ENCODE measurements around the gene RPL41. TPM values are rescaled to one million over a fixed set of nuclear protein-coding genes. Genes with fewer than 3 reads are reported as not detected.

The RPL41 gene
- total RNA-seq, 1 experiment from 2014 or later, result 3,551 TPM

- H4K20me1 ChIP-seq (ENCODE audit: low read length), result peaks cover 34% of the 10 kb centered on the region
- H3K27ac ChIP-seq (ENCODE audit: low read length), result peak overlapping the region; percentile 73
- peak overlapping the region; percentile 65 for H3K9ac ChIP-seq (ENCODE audit: low read length)
- CTCF ChIA-PET, result interaction anchor here (0.7 kb wide), 1 partner anchor 29 kb away, joined by 3 read pairs; the partner anchor contains the start of gene ESYT1
- BruUV-seq (replicated peaks), result no TSS peak
- intact Hi-C loops (cut with micrococcal nuclease), result loop anchor here (1.0 to 5.0 kb wide), 3 partner anchors 31 to 40 kb away; partner anchors contain the start of genes RPL41, SMARCC2 and ZC3H10
- H3F3A ChIP-seq (ENCODE audit: low read length, unreplicated experiment), result peaks cover 4% of the 10 kb centered on the region
- DNase-seq (peak; percentile 74), ATAC-seq (peak; percentile 45)
- H3K27me3 ChIP-seq (ENCODE audit: low read length), result no peaks in the 10 kb centered on the region
- no peaks in the 10 kb centered on the region for H3K9me2 ChIP-seq (replicated peaks; ENCODE audit: low read length)
- peaks cover 32% of the 10 kb centered on the region for H3K36me3 ChIP-seq (ENCODE audit: low read depth, low read length)
- H3K79me2 ChIP-seq (ENCODE audit: low read length), result peaks cover 50% of the 10 kb centered on the region
- H3K4me3 ChIP-seq (ENCODE audit: low read length), result peak overlapping the region; percentile 69
- no peaks in the 10 kb centered on the region for H3K9me3 ChIP-seq (ENCODE audit: low read length)
- H3K4me2 ChIP-seq (ENCODE audit: low read length), result peak overlapping the region; percentile 87
- TF ChIP-seq EZH2phosphoT487 (IDR thresholded peaks at IDR 0.05; ENCODE audit: borderline replicate concordance, low read length) (no peak), EZH2 (IDR thresholded peaks at IDR 0.05; ENCODE audit: low read length, unreplicated experiment) (no peak), CTCF (conservative IDR thresholded peaks at IDR 0.05; ENCODE audit: low read depth, low read length) (peak; percentile 66)
- H3K4me1 ChIP-seq (ENCODE audit: insufficient read depth, low read length), result peaks cover 32% of the 10 kb centered on the region
- H2AFZ ChIP-seq (ENCODE audit: low read length), result peak overlapping the region; percentile 80
- POLR2A ChIA-PET (ENCODE audit: unreplicated experiment), result interaction anchor here (1.8 kb wide), 1 partner anchor 30 kb away, joined by 4 read pairs; the partner anchor contains the start of gene ESYT1
Observed at GRCh38 chr12:56157201-56158028, 41.0 kb downstream of the RPL41 start.

- H3K9me3 ChIP-seq (ENCODE audit: low read length), result no peaks in the 10 kb centered on the region
- ATAC-seq (peak; percentile 76), DNase-seq (peak; percentile 99)
- peak within 1 kb of the TSS; percentile 90 for H3K9ac ChIP-seq (ENCODE audit: low read length)
- no peaks in the 10 kb centered on the region for H3K9me2 ChIP-seq (replicated peaks; ENCODE audit: low read length)
- TF ChIP-seq CTCF (conservative IDR thresholded peaks at IDR 0.05; ENCODE audit: low read depth, low read length) (no peak), EZH2 (IDR thresholded peaks at IDR 0.05; ENCODE audit: low read length, unreplicated experiment) (no peak), EZH2phosphoT487 (IDR thresholded peaks at IDR 0.05; ENCODE audit: borderline replicate concordance, low read length) (no peak)
- no peaks in the 10 kb centered on the region for H3K27me3 ChIP-seq (ENCODE audit: low read length)
- peaks cover 28% of the 10 kb centered on the region for H3K4me1 ChIP-seq (ENCODE audit: insufficient read depth, low read length)
- H3K36me3 ChIP-seq (ENCODE audit: low read depth, low read length), result peaks cover 40% of the 10 kb centered on the region
- CTCF ChIA-PET, result interaction anchor here (0.8 to 0.9 kb wide), 2 partner anchors 30 to 40 kb away, joined by 3 read pairs; partner anchors contain the start of gene ZC3H10
- H3K4me2 ChIP-seq (ENCODE audit: low read length), result peak within 1 kb of the TSS; percentile 97
- intact Hi-C loops (cut with micrococcal nuclease), result loop anchor here (1.0 to 5.0 kb wide), 3 partner anchors 31 to 41 kb away; partner anchors contain the start of genes RPL41, SMARCC2 and ZC3H10
- H3K79me2 ChIP-seq (ENCODE audit: low read length), result peaks cover 41% of the 10 kb centered on the region
- BruUV-seq (replicated peaks), result TSS peak; percentile 55
- H3F3A ChIP-seq (ENCODE audit: low read length, unreplicated experiment), result peaks cover 5% of the 10 kb centered on the region
- peak within 1 kb of the TSS; percentile 73 for H3K27ac ChIP-seq (ENCODE audit: low read length)
- H4K20me1 ChIP-seq (ENCODE audit: low read length), result peaks cover 34% of the 10 kb centered on the region
- peak within 1 kb of the TSS; percentile 76 for H3K4me3 ChIP-seq (ENCODE audit: low read length)
- H2AFZ ChIP-seq (ENCODE audit: low read length), result peak within 1 kb of the TSS; percentile 80
- POLR2A ChIA-PET (ENCODE audit: unreplicated experiment), result interaction anchor here (0.5 to 1.8 kb wide), 3 partner anchors 29 to 40 kb away, joined by 4 to 6 read pairs (median 4); partner anchors contain the start of genes ESYT1 and ZC3H10
Observed at GRCh38 chr12:56158029-56158925, 41.8 kb downstream of the RPL41 start, which contains the start of gene MYL6. MYL6 (plus strand) TSS chr12:56158359; CDS start chr12:56158402, 43 bp downstream.
